Ascending aorta (tissue), 2 donors: ENCODE results near the gene CASZ1. TPM values are rescaled to one million over a fixed set of nuclear protein-coding genes. Genes with fewer than 3 reads are reported as not detected.
A peak's percentile ranks its signal among the peaks of the same experiment; 100 is the strongest.

ENCODE experiments used
- DNase-seq, 2 donors: peaks; one replicate each; pipeline ENCODE4 v3.0.0-alpha.2; 2019; ENCODE audit warnings: low spot score in 2 of 2
- H3K27ac ChIP-seq, 2 donors: fragments of 200-600 bp; sonication (generic); one replicate each; pipeline ENCODE4 v1.5.1; 2016 to 2017; ENCODE audit warnings: mild to moderate bottlenecking in 1 of 2
- H3K27me3 ChIP-seq: fragments of 200-600 bp; sonication (generic); one replicate; pipeline ENCODE4 v1.5.1; 2017
- H3K36me3 ChIP-seq, 2 donors: fragments of 200-600 bp; sonication (generic); one replicate each; pipeline ENCODE4 v1.5.1; 2016
- H3K4me1 ChIP-seq, 2 donors: fragments of 200-600 bp; sonication (generic); one replicate each; pipeline ENCODE4 v1.5.1; 2016 to 2017; ENCODE audit warnings: mild to moderate bottlenecking in 1 of 2
- H3K4me3 ChIP-seq, 2 donors: fragments of 200-600 bp; sonication (generic); one replicate each; pipeline ENCODE4 v1.5.1; 2016 to 2017; ENCODE audit warnings: mild to moderate bottlenecking in 1 of 2
- H3K9me3 ChIP-seq, 2 donors: fragments of 200-600 bp; sonication (generic); one replicate each; pipeline ENCODE4 v1.5.1; 2016
- intact Hi-C: fragments of 100-400 bp; cut with DNase I; formaldehyde crosslinking; loops from one replicate; pipeline ENCODE4 v1.15.1; 2023
- total RNA-seq: library from RNA; depleted of rRNA; stranded (reverse); fragments of >200 nt; gene quantifications from one replicate; pipeline ENCODE4 v1.1.0, GENCODE V29; 2016
- TF ChIP-seq, protein P1 (sequence below), 3 experiments: fragments of 200-600 bp in 2 of 3; fragments of 450-650 bp in 1 of 3; sonication (generic) in 2 of 3; IDR thresholded peaks; one replicate each; pipeline ENCODE4 v1.5.1; 2016 to 2019; ENCODE audit warnings: antibody characterized with exemption in 3 of 3, mild to moderate bottlenecking in 1 of 3, moderate library complexity in 1 of 3

CASZ1 gene
- total RNA-seq, 1 donor from 2014 or later: 25.8 TPM

DNA sequence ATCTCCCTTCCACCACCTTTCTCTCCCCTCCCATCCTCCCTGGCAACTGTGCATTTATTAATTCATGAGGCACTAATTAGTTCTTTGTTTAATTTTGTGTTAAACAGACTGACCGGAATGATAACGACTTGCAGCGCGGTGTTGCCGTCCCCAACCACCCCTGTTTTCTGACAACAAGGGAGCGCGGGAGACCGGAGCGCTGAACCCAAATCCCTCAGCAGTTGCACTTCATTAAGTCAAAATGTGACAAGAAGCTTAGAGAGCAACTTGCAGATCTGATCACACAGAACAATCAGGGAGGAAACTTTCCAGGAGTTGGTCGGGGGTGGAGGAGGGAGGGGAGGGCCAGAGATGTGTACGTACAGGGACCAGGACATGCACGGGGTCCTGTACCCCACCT is 89.2 kb downstream of the CASZ1 start:
- TF ChIP-seq, protein P1, sequence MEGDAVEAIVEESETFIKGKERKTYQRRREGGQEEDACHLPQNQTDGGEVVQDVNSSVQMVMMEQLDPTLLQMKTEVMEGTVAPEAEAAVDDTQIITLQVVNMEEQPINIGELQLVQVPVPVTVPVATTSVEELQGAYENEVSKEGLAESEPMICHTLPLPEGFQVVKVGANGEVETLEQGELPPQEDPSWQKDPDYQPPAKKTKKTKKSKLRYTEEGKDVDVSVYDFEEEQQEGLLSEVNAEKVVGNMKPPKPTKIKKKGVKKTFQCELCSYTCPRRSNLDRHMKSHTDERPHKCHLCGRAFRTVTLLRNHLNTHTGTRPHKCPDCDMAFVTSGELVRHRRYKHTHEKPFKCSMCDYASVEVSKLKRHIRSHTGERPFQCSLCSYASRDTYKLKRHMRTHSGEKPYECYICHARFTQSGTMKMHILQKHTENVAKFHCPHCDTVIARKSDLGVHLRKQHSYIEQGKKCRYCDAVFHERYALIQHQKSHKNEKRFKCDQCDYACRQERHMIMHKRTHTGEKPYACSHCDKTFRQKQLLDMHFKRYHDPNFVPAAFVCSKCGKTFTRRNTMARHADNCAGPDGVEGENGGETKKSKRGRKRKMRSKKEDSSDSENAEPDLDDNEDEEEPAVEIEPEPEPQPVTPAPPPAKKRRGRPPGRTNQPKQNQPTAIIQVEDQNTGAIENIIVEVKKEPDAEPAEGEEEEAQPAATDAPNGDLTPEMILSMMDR (IDR thresholded peaks at IDR 0.05): no peak
- Histone ChIP-seq H3K4me1 (peaks cover 0 to 2% of the 10 kb centered on the region in 2 donors), H3K27ac (no peak overlapping the region), H3K36me3 (no peaks in the 10 kb centered on the region), H3K27me3 (no peaks in the 10 kb centered on the region), H3K4me3 (no peak overlapping the region), H3K9me3 (no peaks in the 10 kb centered on the region)
- no peak for DNase-seq
- intact Hi-C loops: no loop called here

DNA sequence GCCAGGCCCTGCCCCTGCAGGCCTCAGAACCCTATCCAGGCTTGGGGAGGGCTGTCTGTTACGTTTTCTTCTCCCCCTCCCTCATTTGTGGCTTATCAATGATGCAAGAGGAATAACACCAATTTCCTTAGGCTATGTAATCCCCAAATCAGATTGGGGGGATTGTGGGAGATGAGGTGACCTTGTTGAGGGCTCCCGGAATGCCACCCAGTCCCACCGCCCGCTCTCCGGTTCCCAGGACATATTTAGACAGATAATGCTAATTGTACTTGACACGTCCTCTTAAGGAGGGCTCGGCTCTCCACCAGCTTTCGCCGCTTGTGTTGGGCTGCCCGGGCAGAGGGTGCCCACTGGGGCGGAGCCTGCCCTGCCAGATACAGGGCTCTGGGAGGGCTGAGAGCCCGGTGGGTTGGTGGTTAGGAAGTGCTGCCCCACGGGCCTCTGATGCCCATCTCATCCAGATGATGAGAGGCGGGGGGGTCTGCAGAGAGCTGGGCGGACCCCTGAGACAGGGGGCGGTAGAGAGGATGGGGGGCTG is 90.0 kb downstream of the CASZ1 start:
- Histone ChIP-seq H3K36me3 (no peaks in the 10 kb centered on the region), H3K27ac (no peak overlapping the region), H3K4me3 (no peak overlapping the region), H3K27me3 (no peaks in the 10 kb centered on the region), H3K9me3 (no peaks in the 10 kb centered on the region), H3K4me1 (peaks cover 0 to 2% of the 10 kb centered on the region in 2 donors)
- TF ChIP-seq, protein P1 (IDR thresholded peaks at IDR 0.05): no peak
- intact Hi-C loops: no loop called here
- DNase-seq: no peak

DNA sequence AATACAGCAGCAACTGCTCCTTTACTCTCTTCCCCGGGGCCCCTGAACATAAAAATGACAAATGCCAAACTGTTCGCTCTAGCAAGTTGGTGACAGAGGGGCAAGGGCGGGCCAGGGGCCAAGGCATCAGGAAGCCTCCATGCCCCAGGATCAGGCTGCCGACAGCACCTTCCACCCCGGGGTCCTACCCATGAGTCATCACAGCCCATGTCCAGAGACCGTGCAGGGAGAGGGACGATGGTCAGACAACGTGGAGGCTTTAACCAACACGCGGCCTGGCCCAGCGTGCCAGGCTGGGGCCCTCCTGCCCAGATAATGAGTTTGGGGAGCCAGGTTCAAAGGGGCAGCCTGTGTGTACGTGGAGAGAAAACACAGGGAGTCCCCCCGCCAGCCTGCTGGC is 90.5 kb downstream of the CASZ1 start:
- Histone ChIP-seq H3K27ac (no peak overlapping the region), H3K36me3 (no peaks in the 10 kb centered on the region), H3K9me3 (no peaks in the 10 kb centered on the region), H3K4me1 (peaks cover 0 to 2% of the 10 kb centered on the region in 2 donors), H3K27me3 (no peaks in the 10 kb centered on the region), H3K4me3 (no peak overlapping the region)
- TF ChIP-seq, protein P1 (IDR thresholded peaks at IDR 0.05): no peak
- no peak for DNase-seq
- intact Hi-C loops: no loop called here

DNA sequence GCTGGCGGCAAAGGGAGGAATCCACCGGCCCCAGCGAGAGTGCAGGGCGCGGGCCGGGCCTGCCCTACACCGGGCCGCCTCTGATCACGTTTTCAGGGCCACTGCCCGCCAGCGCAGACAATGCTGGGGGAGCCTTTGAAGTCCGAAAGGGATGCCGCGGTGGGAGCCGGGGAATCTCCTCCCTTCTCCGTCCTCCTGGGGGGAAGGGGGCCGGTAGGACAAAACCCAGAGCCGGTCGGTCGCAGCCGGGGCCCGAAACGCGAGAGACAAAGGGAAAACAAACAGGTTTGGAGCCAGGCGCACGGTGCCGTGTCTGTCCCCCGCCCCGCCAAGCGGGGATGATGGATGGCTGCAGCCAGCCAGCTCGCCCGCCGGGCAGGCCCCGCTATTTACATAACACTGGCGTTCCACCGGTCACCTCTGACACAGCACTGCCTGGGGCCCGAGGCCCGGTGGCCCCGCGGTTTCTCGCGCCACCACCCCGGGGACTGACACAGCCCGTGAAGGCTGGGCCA is 92.0 kb downstream of the CASZ1 start:
- Histone ChIP-seq H3K4me3 (peak overlapping the region; percentile 23 to 45), H3K9me3 (no peaks in the 10 kb centered on the region), H3K36me3 (no peaks in the 10 kb centered on the region), H3K4me1 (peaks cover 0 to 2% of the 10 kb centered on the region in 2 donors), H3K27me3 (no peaks in the 10 kb centered on the region), H3K27ac (no peak overlapping the region)
- TF ChIP-seq, protein P1 (IDR thresholded peaks at IDR 0.05): no peak
- intact Hi-C loops: no loop called here
- DNase-seq: no peak

DNA sequence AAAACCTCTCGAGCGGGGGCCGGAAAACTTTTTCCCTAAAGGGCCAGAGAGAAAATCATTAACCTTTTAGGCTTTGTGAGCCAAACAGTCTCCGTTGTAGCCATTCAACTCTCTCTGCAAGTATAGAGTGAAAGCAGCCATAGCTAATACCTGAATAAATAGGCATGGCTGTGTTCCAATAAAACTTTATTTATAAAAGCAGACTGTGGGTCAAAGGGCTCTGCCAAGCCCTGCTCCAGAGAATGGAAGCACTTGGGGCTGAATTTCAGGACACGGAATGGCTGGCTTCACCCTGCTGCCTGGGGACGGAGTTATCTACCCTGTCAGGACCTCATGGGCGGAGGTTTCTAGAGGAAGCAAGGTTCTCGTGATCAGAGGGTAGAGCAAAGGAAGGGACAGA is 92.7 kb downstream of the CASZ1 start:
- Histone ChIP-seq H3K27ac (no peak overlapping the region), H3K9me3 (no peaks in the 10 kb centered on the region), H3K27me3 (no peaks in the 10 kb centered on the region), H3K36me3 (no peaks in the 10 kb centered on the region), H3K4me3 (no peak overlapping the region), H3K4me1 (peaks cover 0 to 2% of the 10 kb centered on the region in 2 donors)
- intact Hi-C loops: no loop called here
- TF ChIP-seq, protein P1 (IDR thresholded peaks at IDR 0.05): no peak
- DNase-seq: no peak

DNA sequence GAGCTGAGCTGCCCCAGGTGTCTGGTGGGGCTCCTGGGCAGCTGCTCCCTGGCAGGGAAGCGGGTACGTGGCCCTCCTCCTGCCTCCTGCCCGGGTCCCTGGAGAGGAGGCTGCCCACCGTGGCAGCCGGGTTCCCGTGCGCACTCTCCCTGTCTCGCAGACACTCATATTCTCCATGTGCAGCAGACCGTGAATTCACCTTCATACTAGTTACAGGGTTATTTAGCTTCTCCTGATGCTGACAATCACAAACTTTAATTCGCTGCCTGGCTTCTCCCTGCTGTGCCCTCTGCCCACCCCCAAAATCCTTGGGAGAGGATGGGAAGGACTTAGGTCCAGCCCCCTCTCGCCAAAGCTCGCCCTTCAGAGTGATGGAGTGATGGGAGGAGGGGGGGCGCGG is 95.3 kb downstream of the CASZ1 start:
- Histone ChIP-seq H3K27ac (no peak overlapping the region), H3K27me3 (no peaks in the 10 kb centered on the region), H3K4me1 (peaks cover 0 to 3% of the 10 kb centered on the region in 2 donors), H3K36me3 (no peaks in the 10 kb centered on the region), H3K4me3 (no peak overlapping the region), H3K9me3 (no peaks in the 10 kb centered on the region)
- no peak for DNase-seq
- intact Hi-C loops: no loop called here
- TF ChIP-seq, protein P1 (IDR thresholded peaks at IDR 0.05): no peak
